Nephron progenitor cell (in vitro differentiated cells): ENCODE data around the gene FAR2.

Experiments used
- DNase-seq: peaks from one replicate; pipeline ENCODE4 v3.0.0; 2021
- H3K27ac Mint-ChIP-seq: 2 replicates; pipeline ENCODE4 v1.8.0; 2021; ENCODE audit warnings: mild to moderate bottlenecking, moderate library complexity, mixed read lengths
- H3K27me3 Mint-ChIP-seq: 2 replicates; pipeline ENCODE4 v1.8.0; 2021; ENCODE audit warnings: mild to moderate bottlenecking, low read depth, mixed read lengths; ENCODE audit not compliant: poor library complexity
- H3K36me3 Mint-ChIP-seq: 2 replicates; pipeline ENCODE4 v1.8.0; 2021; ENCODE audit warnings: low read depth, mixed read lengths
- H3K4me1 Mint-ChIP-seq: 2 replicates; pipeline ENCODE4 v1.8.0; 2021; ENCODE audit warnings: mixed read lengths
- H3K4me3 Mint-ChIP-seq: 2 replicates; pipeline ENCODE4 v1.8.0; 2021; ENCODE audit warnings: mild to moderate bottlenecking, moderate library complexity, mixed read lengths
- H3K9me3 Mint-ChIP-seq: 2 replicates; pipeline ENCODE4 v1.8.0; 2021; ENCODE audit warnings: mild to moderate bottlenecking, moderate library complexity, mixed read lengths
- CTCF ChIP-seq: fragments of 200-600 bp; sonication (generic); IDR thresholded peaks from 2 replicates; pipeline ENCODE4 v1.5.0; 2021; ENCODE audit warnings: antibody characterized with exemption

FAR2 gene

GRCh38 chr12:29229158-29229505, 80.1 kb downstream of the FAR2 start:
- no peak for DNase-seq
- no peak overlapping the region for H3K4me3 Mint-ChIP-seq
- H3K9me3 Mint-ChIP-seq, result no peaks in the 10 kb centered on the region
- no peak for TF ChIP-seq CTCF
- no peaks in the 10 kb centered on the region for H3K36me3 Mint-ChIP-seq
- no peak overlapping the region for H3K27ac Mint-ChIP-seq
- no peaks in the 10 kb centered on the region for H3K4me1 Mint-ChIP-seq
- no peaks in the 10 kb centered on the region for H3K27me3 Mint-ChIP-seq

GRCh38 chr12:29229937-29230336, 80.9 kb downstream of the FAR2 start:
- TF ChIP-seq CTCF, result no peak
- no peak for DNase-seq
- H3K36me3 Mint-ChIP-seq, result no peaks in the 10 kb centered on the region
- no peaks in the 10 kb centered on the region for H3K27me3 Mint-ChIP-seq
- H3K27ac Mint-ChIP-seq, result no peak overlapping the region
- H3K4me3 Mint-ChIP-seq, result no peak overlapping the region
- H3K4me1 Mint-ChIP-seq, result no peaks in the 10 kb centered on the region
- no peaks in the 10 kb centered on the region for H3K9me3 Mint-ChIP-seq

GRCh38 chr12:29230800-29231560, 81.9 kb downstream of the FAR2 start:
- TF ChIP-seq CTCF, result no peak
- no peaks in the 10 kb centered on the region for H3K9me3 Mint-ChIP-seq
- no peak for DNase-seq
- H3K4me1 Mint-ChIP-seq, result no peaks in the 10 kb centered on the region
- H3K27me3 Mint-ChIP-seq, result no peaks in the 10 kb centered on the region
- no peak overlapping the region for H3K27ac Mint-ChIP-seq
- H3K4me3 Mint-ChIP-seq, result no peak overlapping the region
- H3K36me3 Mint-ChIP-seq, result no peaks in the 10 kb centered on the region

GRCh38 chr12:29232086-29232485, 83.0 kb downstream of the FAR2 start:
- H3K9me3 Mint-ChIP-seq, result no peaks in the 10 kb centered on the region
- H3K4me1 Mint-ChIP-seq, result no peaks in the 10 kb centered on the region
- no peak overlapping the region for H3K4me3 Mint-ChIP-seq
- TF ChIP-seq CTCF, result no peak
- no peak for DNase-seq
- H3K27me3 Mint-ChIP-seq, result no peaks in the 10 kb centered on the region
- no peaks in the 10 kb centered on the region for H3K36me3 Mint-ChIP-seq
- no peak overlapping the region for H3K27ac Mint-ChIP-seq

GRCh38 chr12:29234552-29234951, 85.5 kb downstream of the FAR2 start:
- Mint-ChIP-seq H3K36me3 (no peaks in the 10 kb centered on the region), H3K27me3 (no peaks in the 10 kb centered on the region), H3K27ac (no peak overlapping the region), H3K9me3 (no peaks in the 10 kb centered on the region), H3K4me3 (no peak overlapping the region), H3K4me1 (no peaks in the 10 kb centered on the region)
- no peak for DNase-seq
- no peak for TF ChIP-seq CTCF

- no peaks in the 10 kb centered on the region for H3K4me1 Mint-ChIP-seq
Observed at GRCh38 chr12:29234965-29235626, 86.0 kb downstream of the FAR2 start.

More at GRCh38 chr12:29234965-29235626, 86.0 kb downstream of the FAR2 start:
- Mint-ChIP-seq H3K27ac (no peak overlapping the region), H3K9me3 (no peaks in the 10 kb centered on the region), H3K36me3 (no peaks in the 10 kb centered on the region), H3K4me3 (no peak overlapping the region), H3K27me3 (no peaks in the 10 kb centered on the region)
- no peak for DNase-seq
- TF ChIP-seq CTCF, result no peak
